Measurements from ENCODE around the gene ECI1.

The ECI1 gene, protein sequence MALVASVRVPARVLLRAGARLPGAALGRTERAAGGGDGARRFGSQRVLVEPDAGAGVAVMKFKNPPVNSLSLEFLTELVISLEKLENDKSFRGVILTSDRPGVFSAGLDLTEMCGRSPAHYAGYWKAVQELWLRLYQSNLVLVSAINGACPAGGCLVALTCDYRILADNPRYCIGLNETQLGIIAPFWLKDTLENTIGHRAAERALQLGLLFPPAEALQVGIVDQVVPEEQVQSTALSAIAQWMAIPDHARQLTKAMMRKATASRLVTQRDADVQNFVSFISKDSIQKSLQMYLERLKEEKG

DNA sequence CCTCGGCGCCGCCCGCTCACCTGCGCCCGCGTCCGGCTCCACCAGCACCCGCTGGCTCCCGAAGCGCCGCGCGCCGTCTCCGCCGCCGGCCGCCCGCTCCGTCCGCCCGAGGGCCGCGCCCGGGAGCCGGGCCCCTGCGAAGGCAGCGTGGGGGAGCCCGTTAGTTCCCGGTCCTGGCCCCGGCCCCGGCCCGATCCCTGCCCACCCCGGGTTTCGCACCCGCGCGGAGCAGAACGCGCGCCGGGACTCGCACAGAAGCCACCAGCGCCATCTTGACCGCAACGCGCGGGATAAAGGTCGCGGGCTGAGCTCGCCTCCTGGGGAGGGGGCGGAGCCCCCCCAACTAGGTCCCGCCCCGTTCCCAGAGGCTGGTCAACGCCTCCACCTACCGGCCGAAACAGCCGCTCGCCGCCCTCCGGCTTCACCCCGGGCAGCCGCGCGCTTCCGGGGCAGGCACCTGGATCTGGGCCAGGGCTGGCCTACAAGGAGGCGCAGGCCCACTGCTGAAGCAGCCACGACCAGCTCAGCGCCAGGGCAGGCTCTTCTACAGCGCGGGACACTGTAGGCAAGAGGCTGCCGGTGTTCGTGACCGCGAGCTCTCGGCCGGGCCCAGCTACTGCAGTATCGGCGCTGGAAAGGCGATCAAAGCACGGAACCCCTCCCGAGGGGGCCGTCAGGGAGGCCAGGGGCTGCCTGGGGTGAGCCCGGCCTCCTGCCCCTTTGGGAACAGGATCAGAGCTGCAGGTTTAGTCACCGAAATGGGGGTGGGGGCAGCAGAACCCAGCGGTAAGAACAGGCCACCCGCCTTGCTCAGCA is at the start of gene ECI1:
Gene ECI1, minus strand, starts transcription at position 292 of the 816 bp plus-strand sequence. Its CDS starts 21 bp downstream, at position 271.
- DNase-seq: peak; percentile 95

- no peak for DNase-seq
Measured at GRCh38 chr16:2299915-2300192, 48.5 kb upstream of the ECI1 start.

GRCh38 chr16:2299121-2299914 is 47.9 kb upstream of the ECI1 start:
- no peak for DNase-seq

- DNase-seq: no peak
Measured at GRCh38 chr16:2298621-2299020, 47.2 kb upstream of the ECI1 start.

DNA sequence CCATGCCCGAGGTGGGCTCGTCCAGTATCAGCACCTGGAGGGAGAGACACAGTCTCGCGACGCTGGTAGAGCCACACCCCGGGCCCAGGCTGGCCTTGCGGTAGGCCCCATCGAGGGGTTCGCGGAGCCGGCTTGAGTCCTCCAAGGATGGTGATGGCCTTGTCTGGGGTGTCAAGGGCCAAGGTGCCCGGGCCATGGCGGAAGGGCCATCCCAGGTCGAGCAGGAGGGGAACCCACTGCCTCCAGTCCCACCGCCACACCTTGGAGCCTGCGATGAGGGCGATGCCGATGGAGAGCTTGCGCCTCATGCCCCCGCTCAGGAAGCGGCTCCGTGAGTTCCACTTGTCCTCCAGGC is 46.1 kb upstream of the ECI1 start:
- no peak for DNase-seq

DNA sequence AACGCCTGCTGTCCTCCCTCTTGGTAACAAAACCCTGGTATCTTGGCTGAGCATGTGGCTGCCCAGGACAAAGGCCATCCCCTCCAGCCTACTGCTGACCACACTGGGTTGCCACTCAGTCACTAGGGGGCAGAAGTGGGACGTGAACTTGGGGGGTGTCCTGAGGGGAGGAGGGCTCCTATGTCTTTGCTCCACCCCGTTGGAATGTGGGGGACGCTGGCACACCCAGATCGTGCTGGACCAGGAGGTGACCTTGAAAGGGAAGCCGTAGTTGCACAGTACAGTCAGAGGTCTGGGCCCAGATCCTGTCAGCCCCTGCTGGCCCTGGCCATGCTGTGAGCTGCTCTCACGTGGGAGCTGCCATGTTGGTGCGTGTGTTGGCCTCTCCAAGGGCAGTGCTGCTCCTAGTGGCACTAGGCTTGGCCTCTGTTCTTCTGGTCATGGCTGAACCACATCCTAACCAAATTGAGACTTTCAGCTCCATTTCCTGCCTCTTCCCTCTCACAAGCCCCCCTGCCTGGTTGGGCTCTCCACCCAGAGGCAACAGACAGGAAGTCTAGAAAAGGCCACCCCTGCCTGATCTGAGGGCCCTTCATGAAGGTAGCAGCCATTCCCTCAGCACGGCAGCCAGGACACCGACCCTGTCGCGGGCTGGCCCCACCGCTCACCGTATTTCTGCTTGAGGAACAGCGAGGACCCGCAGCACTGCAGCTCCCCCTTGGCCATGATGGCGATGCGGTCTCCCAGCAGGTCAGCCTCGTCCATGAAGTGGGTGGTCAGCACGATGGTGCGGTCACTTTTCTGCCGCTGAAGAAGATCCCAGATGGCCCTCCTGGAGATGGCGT is 45.5 kb upstream of the ECI1 start:
- DNase-seq: peak; percentile 25

- no peak for DNase-seq
Measured at GRCh38 chr16:2295056-2295798, 43.8 kb upstream of the ECI1 start.

- no peak for DNase-seq
Measured at GRCh38 chr16:2292221-2292620, 40.8 kb upstream of the ECI1 start.

- DNase-seq: no peak
Measured at GRCh38 chr16:2289282-2289681, 37.9 kb upstream of the ECI1 start.

GRCh38 chr16:2288726-2289125 is 37.3 kb upstream of the ECI1 start:
- DNase-seq: no peak

DNA sequence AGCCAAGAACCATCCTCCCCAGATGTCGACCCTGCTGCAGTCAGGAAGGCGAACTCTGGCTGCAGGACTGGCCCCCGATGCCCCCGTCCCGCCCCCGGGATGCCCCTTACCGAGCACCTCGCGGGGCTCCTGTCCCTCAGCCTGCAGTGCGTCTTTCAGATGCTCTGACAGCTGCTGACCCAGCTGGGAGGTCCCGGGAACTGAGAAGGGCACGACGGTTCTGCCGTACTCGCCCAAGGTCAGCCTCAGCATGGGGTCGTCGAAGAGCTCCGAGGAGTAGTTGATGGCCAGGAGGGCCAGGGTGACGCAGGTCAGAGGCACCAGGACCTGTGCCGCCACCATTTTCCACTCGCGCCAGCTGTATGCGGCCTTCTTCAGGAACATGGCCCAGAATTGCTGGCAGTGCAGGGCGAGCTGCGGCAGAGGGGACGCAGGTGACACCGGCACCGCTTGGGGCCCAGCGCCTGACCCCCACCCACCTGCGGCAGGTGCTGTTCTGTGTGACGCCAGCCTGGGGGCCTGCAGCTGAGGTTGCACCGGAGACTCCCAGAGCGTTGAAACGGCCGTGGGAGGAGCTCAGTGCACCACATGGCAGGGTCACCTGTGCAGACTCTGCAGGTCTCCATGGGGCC is 36.6 kb upstream of the ECI1 start:
- DNase-seq: no peak

DNA sequence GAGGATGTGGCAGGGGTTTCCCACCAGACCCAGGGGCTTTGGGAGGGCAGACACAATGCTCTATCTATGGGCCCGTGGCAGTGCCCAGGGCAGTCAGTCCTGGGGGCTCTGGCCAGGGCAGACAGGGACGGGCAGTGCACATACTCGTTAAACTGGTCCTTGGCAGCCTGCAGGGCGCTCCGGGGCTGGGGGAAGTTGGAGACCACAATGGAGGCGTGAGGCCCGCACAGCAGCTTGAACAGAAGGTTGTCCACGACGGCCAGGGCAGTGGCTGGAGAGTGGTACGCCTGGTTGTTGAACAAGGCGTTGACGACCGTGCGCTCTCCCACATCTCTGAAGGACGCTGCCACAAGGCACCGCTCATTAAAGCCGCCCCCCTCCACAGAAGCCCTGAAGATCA is 35.2 kb upstream of the ECI1 start:
- DNase-seq: no peak

GRCh38 chr16:2285731-2286191 is 34.4 kb upstream of the ECI1 start:
- no peak for DNase-seq

GRCh38 chr16:2284797-2285576 is 33.6 kb upstream of the ECI1 start:
- no peak for DNase-seq

DNA sequence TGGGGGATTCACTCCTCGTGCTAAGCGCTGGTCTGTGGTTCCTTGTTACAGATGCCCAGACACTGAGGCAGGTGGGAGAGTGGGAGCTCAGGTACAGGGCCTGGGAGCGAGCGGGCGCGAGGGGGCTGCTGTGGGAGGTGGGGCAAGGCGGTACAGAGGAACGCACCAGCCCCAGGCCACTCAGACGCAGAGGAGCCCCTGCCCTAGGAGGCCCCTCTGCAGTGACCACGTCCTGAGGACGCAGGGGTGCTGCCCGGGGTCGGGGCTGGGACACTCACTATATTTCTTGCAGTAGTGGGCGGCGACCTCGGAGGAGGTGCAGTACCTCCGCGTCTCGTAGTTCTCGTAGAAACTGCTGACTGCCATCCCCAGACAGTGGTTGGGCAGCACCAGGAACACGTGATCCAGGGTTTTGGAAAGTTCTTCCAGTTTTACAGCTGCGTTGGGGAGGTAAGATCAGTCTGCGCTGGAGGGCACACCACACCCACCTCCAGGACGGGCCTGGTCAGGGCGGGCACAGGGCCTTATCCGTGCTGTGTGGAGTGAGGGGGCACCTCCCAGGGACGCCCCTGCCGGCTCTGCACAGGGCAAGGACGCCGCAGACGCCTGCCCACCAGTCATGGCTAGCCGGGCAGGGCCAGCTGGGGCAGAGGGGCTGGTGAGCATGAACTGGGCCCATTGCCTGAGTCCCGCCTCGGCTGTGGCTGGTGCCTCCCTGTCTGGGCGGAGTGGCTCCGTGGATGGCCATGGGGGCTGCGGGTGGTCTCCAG is 32.8 kb upstream of the ECI1 start:
- no peak for DNase-seq

DNA sequence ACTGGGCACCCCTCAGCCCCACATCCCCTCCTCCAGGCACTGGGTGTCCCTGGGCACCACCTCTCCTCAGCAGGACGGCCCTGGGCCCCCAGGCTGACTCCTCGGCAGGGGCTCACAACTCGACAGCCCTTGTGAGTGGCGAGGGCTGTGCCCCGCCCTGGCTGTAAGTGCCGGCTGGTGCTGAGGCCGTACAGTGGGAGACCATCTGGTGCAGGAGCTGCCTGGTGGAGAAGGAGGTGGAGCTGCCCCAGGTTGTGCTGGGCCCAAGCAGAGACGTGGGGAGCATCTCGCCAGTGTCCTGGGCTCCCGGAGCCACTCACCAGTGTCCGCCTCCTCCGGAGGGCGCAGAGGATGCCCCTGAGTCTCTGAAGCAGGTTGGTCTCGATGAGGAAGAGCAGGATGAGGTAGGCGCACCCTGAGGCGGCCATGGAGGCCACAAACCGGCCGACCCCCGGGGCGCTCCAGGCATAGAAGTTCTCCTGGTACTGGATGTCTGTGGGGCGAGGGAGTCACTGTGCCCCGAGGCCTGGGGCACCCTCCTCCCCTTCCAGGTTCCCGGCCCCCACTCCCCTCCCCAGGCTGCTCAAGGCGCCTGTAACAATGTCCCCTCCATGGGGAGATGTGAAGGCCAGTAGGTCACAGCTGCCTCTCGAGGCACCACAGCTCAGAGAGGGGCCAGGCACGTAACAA is 31.6 kb upstream of the ECI1 start:
- no peak for DNase-seq

GRCh38 chr16:2282262-2282661 is 30.9 kb upstream of the ECI1 start:
- no peak for DNase-seq

- DNase-seq: no peak
Measured at GRCh38 chr16:2280981-2281542, 29.7 kb upstream of the ECI1 start.

DNA sequence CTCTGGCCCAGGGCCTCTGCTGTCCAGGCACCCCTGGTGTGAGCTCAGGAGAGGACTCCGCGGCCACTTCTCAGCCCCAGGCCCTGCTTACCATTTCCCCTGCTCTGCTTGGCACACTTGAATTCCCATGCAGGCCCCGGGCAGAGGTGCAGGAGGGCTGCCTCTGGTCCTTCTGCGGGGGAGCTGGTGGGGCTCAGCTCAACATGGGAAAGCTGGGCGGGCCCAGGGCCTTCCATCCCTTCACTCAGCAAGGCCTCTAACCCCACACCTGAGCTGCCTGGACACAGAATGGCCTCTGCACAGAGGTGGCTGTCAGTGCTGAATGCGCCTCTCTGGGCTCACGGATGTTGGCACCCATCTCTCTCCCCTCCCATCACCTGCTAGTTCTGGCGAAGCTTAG is 29.1 kb upstream of the ECI1 start:
- no peak for DNase-seq
